Astrocyte (in vitro differentiated cells and primary cell): ENCODE results near the gene MTUS2. TPM values are rescaled to one million over a fixed set of nuclear protein-coding genes. Genes with fewer than 3 reads are reported as not detected.

ENCODE experiments used
- DNase-seq: peaks from one replicate; pipeline ENCODE4 v3.0.0-alpha.2; 2010; ENCODE audit warnings: low read depth
- FAIRE-seq: peaks from 2 replicates; lab custom pipeline; 2011; peaks lifted over from hg19 to GRCh38; lab: Jason Lieb, UNC
- H2AFZ ChIP-seq: 2 replicates; pipeline ENCODE4 v1.6.0; 2012; ENCODE audit warnings: low read depth, low read length, inconsistent platforms
- H3K27ac ChIP-seq: 2 replicates; pipeline ENCODE4 v1.5.1; 2011; ENCODE audit warnings: low read depth, low read length, inconsistent platforms
- H3K27me3 ChIP-seq: 2 replicates; pipeline ENCODE4 v1.6.0; 2011; ENCODE audit warnings: low read length, inconsistent platforms; ENCODE audit not compliant: insufficient read depth
- H3K36me3 ChIP-seq: 2 replicates; pipeline ENCODE4 v1.5.1; 2011; ENCODE audit warnings: low read length, inconsistent platforms; ENCODE audit not compliant: insufficient read depth
- H3K4me1 ChIP-seq: 2 replicates; pipeline ENCODE4 v1.5.1; 2011; ENCODE audit warnings: low read length, inconsistent platforms; ENCODE audit not compliant: insufficient read depth
- H3K4me2 ChIP-seq: 2 replicates; pipeline ENCODE4 v1.6.0; 2012; ENCODE audit warnings: low read length, inconsistent platforms
- H3K4me3 ChIP-seq: 2 replicates; pipeline ENCODE4 v1.5.1; 2011; ENCODE audit warnings: low read depth, mild to moderate bottlenecking, low read length, inconsistent platforms; ENCODE audit not compliant: insufficient read depth
- H3K79me2 ChIP-seq: 2 replicates; pipeline ENCODE4 v1.6.0; 2012; ENCODE audit warnings: mild to moderate bottlenecking, low read length, inconsistent platforms; ENCODE audit not compliant: insufficient read depth
- H3K9ac ChIP-seq: 2 replicates; pipeline ENCODE4 v1.6.0; 2012; ENCODE audit warnings: mild to moderate bottlenecking, low read length, inconsistent platforms
- H3K9me3 ChIP-seq: 2 replicates; pipeline ENCODE4 v1.5.1; 2012; ENCODE audit warnings: low read depth, mild to moderate bottlenecking, low read length, inconsistent platforms; ENCODE audit not compliant: insufficient read depth
- H4K20me1 ChIP-seq: 2 replicates; pipeline ENCODE4 v1.6.0; 2012; ENCODE audit warnings: low read length, inconsistent platforms; ENCODE audit not compliant: insufficient read depth
- H3K27ac Mint-ChIP-seq: one replicate; pipeline ENCODE4 v1.8.0; 2021; ENCODE audit warnings: mild to moderate bottlenecking, mixed read lengths; ENCODE audit not compliant: unreplicated experiment
- H3K27me3 Mint-ChIP-seq: one replicate; pipeline ENCODE4 v1.8.0; 2021; ENCODE audit warnings: low read depth, mixed read lengths; ENCODE audit not compliant: unreplicated experiment
- H3K36me3 Mint-ChIP-seq: one replicate; pipeline ENCODE4 v1.8.0; 2021; ENCODE audit warnings: low read depth, mixed read lengths; ENCODE audit not compliant: unreplicated experiment
- H3K4me1 Mint-ChIP-seq: one replicate; pipeline ENCODE4 v1.8.0; 2021; ENCODE audit warnings: low read depth, mixed read lengths; ENCODE audit not compliant: unreplicated experiment
- H3K4me3 Mint-ChIP-seq: one replicate; pipeline ENCODE4 v1.8.0; 2021; ENCODE audit warnings: mild to moderate bottlenecking, moderate library complexity, mixed read lengths; ENCODE audit not compliant: unreplicated experiment
- H3K9me3 Mint-ChIP-seq: one replicate; pipeline ENCODE4 v1.8.0; 2021; ENCODE audit warnings: mild to moderate bottlenecking, mixed read lengths; ENCODE audit not compliant: unreplicated experiment
- EZH2 ChIP-seq: IDR thresholded peaks from 2 replicates; pipeline ENCODE4 v1.6.1; 2012; ENCODE audit warnings: mild to moderate bottlenecking, low read length, inconsistent platforms; ENCODE audit not compliant: insufficient read depth
- total RNA-seq: library from RNA; stranded (reverse); gene quantifications from 2 replicates; pipeline ENCODE4 v1.2.1, GENCODE V29; 2021
- TF ChIP-seq, protein P1 (sequence below): IDR thresholded peaks from 2 replicates; pipeline ENCODE4 v1.5.1; 2011; ENCODE audit warnings: low read depth, mild to moderate bottlenecking, inconsistent platforms, low read length, moderate library complexity; ENCODE audit not compliant: insufficient read depth

Gene MTUS2
- total RNA-seq, 1 donor from 2014 or later: 0.50 TPM

GRCh38 chr13:29279356-29280254 lies 459.5 kb downstream of the MTUS2 start:
- no peak overlapping the region for H3K4me3 ChIP-seq
- H3K9ac ChIP-seq: no peak overlapping the region
- TF ChIP-seq EZH2: no peak
- TF ChIP-seq, protein P1, sequence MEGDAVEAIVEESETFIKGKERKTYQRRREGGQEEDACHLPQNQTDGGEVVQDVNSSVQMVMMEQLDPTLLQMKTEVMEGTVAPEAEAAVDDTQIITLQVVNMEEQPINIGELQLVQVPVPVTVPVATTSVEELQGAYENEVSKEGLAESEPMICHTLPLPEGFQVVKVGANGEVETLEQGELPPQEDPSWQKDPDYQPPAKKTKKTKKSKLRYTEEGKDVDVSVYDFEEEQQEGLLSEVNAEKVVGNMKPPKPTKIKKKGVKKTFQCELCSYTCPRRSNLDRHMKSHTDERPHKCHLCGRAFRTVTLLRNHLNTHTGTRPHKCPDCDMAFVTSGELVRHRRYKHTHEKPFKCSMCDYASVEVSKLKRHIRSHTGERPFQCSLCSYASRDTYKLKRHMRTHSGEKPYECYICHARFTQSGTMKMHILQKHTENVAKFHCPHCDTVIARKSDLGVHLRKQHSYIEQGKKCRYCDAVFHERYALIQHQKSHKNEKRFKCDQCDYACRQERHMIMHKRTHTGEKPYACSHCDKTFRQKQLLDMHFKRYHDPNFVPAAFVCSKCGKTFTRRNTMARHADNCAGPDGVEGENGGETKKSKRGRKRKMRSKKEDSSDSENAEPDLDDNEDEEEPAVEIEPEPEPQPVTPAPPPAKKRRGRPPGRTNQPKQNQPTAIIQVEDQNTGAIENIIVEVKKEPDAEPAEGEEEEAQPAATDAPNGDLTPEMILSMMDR: no peak
- no peak overlapping the region for H3K27ac ChIP-seq
- no peaks in the 10 kb centered on the region for H3K4me1 ChIP-seq
- no peak for DNase-seq
- no peak for FAIRE-seq
- H2AFZ ChIP-seq: no peak overlapping the region
- no peaks in the 10 kb centered on the region for H3K36me3 ChIP-seq
- no peaks in the 10 kb centered on the region for H3K79me2 ChIP-seq
- H3K27ac Mint-ChIP-seq: no peak overlapping the region
- H4K20me1 ChIP-seq: no peaks in the 10 kb centered on the region
- peaks cover 2% of the 10 kb centered on the region for H3K27me3 Mint-ChIP-seq
- no peaks in the 10 kb centered on the region for H3K4me1 Mint-ChIP-seq
- no peaks in the 10 kb centered on the region for H3K27me3 ChIP-seq
- peaks cover 2% of the 10 kb centered on the region for H3K9me3 ChIP-seq
- H3K4me2 ChIP-seq: no peak overlapping the region
- no peaks in the 10 kb centered on the region for H3K36me3 Mint-ChIP-seq
- no peak overlapping the region for H3K4me3 Mint-ChIP-seq
- H3K9me3 Mint-ChIP-seq: no peaks in the 10 kb centered on the region

DNA sequence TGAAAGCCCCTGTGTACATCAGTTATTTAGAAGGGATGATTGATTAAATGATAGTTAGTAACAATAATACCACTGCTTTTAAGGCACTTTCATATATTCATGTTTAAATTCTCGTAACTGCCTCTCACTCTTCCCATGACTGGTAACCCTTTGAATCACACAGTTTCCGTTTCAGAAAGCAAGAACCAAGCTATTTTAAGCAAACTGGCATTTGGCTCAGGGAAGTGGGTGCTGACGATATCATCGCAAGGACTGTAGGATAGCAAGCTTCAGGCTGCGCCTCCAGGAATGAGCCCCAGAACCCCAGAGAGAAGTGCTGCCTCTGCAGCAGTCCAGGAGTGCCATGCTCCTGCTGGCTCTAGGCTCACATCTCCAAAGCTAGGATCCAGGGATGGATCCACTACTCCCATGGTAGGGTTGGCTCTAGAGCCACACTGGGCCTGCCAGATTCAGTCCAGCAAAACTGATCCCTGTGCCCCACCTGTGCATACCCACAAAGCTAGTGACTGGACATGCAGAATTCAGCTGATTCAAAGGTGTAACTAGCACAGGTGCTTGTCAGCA lies 461.9 kb downstream of the MTUS2 start:
- TF ChIP-seq, protein P1: no peak
- no peak for TF ChIP-seq EZH2
- no peak overlapping the region for H2AFZ ChIP-seq
- H3K4me2 ChIP-seq: no peak overlapping the region
- no peak overlapping the region for H3K9ac ChIP-seq
- Mint-ChIP-seq H3K4me3 (no peak overlapping the region), H3K9me3 (no peaks in the 10 kb centered on the region), H3K36me3 (no peaks in the 10 kb centered on the region), H3K4me1 (no peaks in the 10 kb centered on the region), H3K27me3 (peaks cover under 1% of the 10 kb centered on the region), H3K27ac (no peak overlapping the region)
- H4K20me1 ChIP-seq: no peaks in the 10 kb centered on the region
- no peaks in the 10 kb centered on the region for H3K4me1 ChIP-seq
- no peaks in the 10 kb centered on the region for H3K27me3 ChIP-seq
- FAIRE-seq (no peak), DNase-seq (no peak)
- H3K36me3 ChIP-seq: no peaks in the 10 kb centered on the region
- no peaks in the 10 kb centered on the region for H3K79me2 ChIP-seq
- peaks cover 2% of the 10 kb centered on the region for H3K9me3 ChIP-seq
- no peak overlapping the region for H3K4me3 ChIP-seq
- H3K27ac ChIP-seq: no peak overlapping the region
